GM12892 (cell line): ENCODE results near the gene CHD9NB.

Experiments used
- POLR2A ChIP-seq: IDR thresholded peaks from 2 replicates; pipeline ENCODE4 v1.6.1; 2011; ENCODE audit warnings: low read depth, low read length, control low read depth
- POLR2AphosphoS5 ChIP-seq: IDR thresholded peaks from 2 replicates; pipeline ENCODE4 v1.6.1; 2011; ENCODE audit warnings: low read depth, low read length, control low read depth

DNA sequence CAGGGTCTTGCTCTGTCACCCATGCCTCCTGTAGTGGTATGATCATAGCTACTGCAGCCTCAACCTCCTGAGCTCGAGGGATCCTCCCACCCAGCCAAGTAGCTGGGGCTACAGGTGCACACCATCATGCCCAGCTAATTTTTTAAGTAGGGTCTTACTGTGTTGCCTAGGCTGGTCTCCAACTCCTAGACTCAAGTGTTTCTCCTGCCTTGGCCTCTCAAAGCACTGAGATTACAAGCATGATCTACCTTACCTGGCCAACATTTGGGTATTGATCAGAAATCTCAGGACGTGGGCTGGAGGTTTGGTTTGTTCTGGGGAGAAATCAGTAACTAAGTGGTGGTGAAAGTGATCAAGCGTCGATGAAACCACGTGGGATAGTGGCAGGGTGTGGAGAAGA, 6.2 kb upstream of the CHD9NB start:
- TF ChIP-seq POLR2A (no peak), POLR2AphosphoS5 (no peak)
